Endothelial cell of umbilical vein (primary cell): ENCODE results near the gene KCTD13. TPM values are rescaled to one million over a fixed set of nuclear protein-coding genes. Genes with fewer than 3 reads are reported as not detected.

Experiments
- BruUV-seq: library from RNA; stranded (reverse); fragments of 400-500 nt; replicated peaks from 2 replicates; lab custom pipeline; 2021; lab: Mats Ljungman, UMichigan
- CTCF ChIA-PET: fragments of 300-600, 350-600 bp; sonication (Branson Sonifier 250); formaldehyde crosslinking; loops from one replicate; lab custom pipeline; 2021; ENCODE audit warnings: antibody characterized with exemption, inconsistent platforms; lab: Charles Lee
- POLR2A ChIA-PET: fragments of 300-600, 350-600 bp; sonication (Branson Sonifier 250); formaldehyde crosslinking; loops from one replicate; lab custom pipeline; 2021; ENCODE audit warnings: antibody characterized with exemption, inconsistent platforms; lab: Charles Lee
- DNase-seq: peaks from one replicate; pipeline ENCODE4 v3.0.0-alpha.2; 2011; ENCODE audit warnings: low read depth, low spot score
- FAIRE-seq: peaks from 2 replicates; lab custom pipeline; 2011; peaks lifted over from hg19 to GRCh38; lab: Jason Lieb, UNC
- H2AFZ ChIP-seq: 2 replicates; pipeline ENCODE4 v1.6.0; 2012; ENCODE audit warnings: low read depth, low read length, control low read depth, inconsistent platforms
- H3K27ac ChIP-seq: 2 replicates; pipeline ENCODE4 v1.5.1; 2011; ENCODE audit warnings: low read depth, mild to moderate bottlenecking, control low read depth, low read length, moderate library complexity; ENCODE audit not compliant: insufficient read depth
- H3K27me3 ChIP-seq, 2 experiments: 2 replicates each; pipeline versions ENCODE4 v1.6.0 to v1.6.1; 2011; ENCODE audit warnings: low read length in 2 of 2, mixed read lengths in 1 of 2; ENCODE audit not compliant: control insufficient read depth in 2 of 2, insufficient read depth in 2 of 2
- H3K36me3 ChIP-seq, 2 experiments: 2 replicates in 1 of 2; 3 replicates in 1 of 2; pipeline ENCODE4 v1.5.1; 2011; ENCODE audit warnings: low read length in 2 of 2, mild to moderate bottlenecking in 1 of 2, moderate library complexity in 1 of 2; ENCODE audit not compliant: control insufficient read depth in 2 of 2, insufficient read depth in 2 of 2; ENCODE audit errors: extremely low read depth in 1 of 2
- H3K4me1 ChIP-seq: 3 replicates; pipeline ENCODE4 v1.5.1; 2011; ENCODE audit warnings: mild to moderate bottlenecking, low read length; ENCODE audit not compliant: control insufficient read depth, insufficient read depth; ENCODE audit errors: extremely low read depth
- H3K4me2 ChIP-seq: 2 replicates; pipeline ENCODE4 v1.6.1; 2011; ENCODE audit warnings: low read length, control low read depth, mixed read lengths; ENCODE audit not compliant: insufficient read depth
- H3K4me3 ChIP-seq, 3 experiments: fragments of 200-600 bp in 1 of 3; sonication (generic), shearing (Covaris generic) in 1 of 3; replicated peaks in 1 of 3; 2 replicates each; pipeline ENCODE4 v1.5.1; 2011 to 2016; ENCODE audit warnings: control low read depth in 3 of 3, low read length in 3 of 3, mild to moderate bottlenecking in 2 of 3, inconsistent platforms in 1 of 3, low read depth in 1 of 3, moderate library complexity in 1 of 3; ENCODE audit not compliant: insufficient read depth in 1 of 3
- H3K79me2 ChIP-seq: 2 replicates; pipeline ENCODE4 v1.6.0; 2012; ENCODE audit warnings: low read length, inconsistent platforms; ENCODE audit not compliant: control insufficient read depth, insufficient read depth
- H3K9ac ChIP-seq: replicated peaks from 2 replicates; pipeline ENCODE3; 2011; ENCODE audit warnings: low read length, control low read depth; ENCODE audit not compliant: insufficient read depth; ENCODE audit errors: extremely low read depth
- H3K9me1 ChIP-seq: replicated peaks from 3 replicates; pipeline ENCODE4 v1.6.0; 2011; ENCODE audit warnings: mild to moderate bottlenecking, low read length; ENCODE audit not compliant: control insufficient read depth, insufficient read depth; ENCODE audit errors: extremely low read depth
- H3K9me3 ChIP-seq: replicated peaks from 2 replicates; pipeline ENCODE4 v1.5.1; 2012; ENCODE audit warnings: low read length, inconsistent platforms; ENCODE audit not compliant: control insufficient read depth, insufficient read depth
- H4K20me1 ChIP-seq: replicated peaks from 2 replicates; pipeline ENCODE3; 2011; ENCODE audit warnings: mild to moderate bottlenecking, low read length; ENCODE audit not compliant: control insufficient read depth, insufficient read depth; ENCODE audit errors: extremely low read depth
- CTCF ChIP-seq, 2 donors: IDR thresholded peaks; 1 replicate in 1 of 2; 2 replicates in 1 of 2; pipeline ENCODE4 v1.5.1; 2011; ENCODE audit warnings: low read length in 2 of 2, mild to moderate bottlenecking in 2 of 2, moderate library complexity in 2 of 2, control low read depth in 1 of 2, inconsistent platforms in 1 of 2, low read depth in 1 of 2; ENCODE audit not compliant: insufficient read depth in 1 of 2; ENCODE audit errors: extremely low read depth in 1 of 2
- EZH2 ChIP-seq: IDR thresholded peaks from 2 replicates; pipeline ENCODE4 v1.6.1; 2012; ENCODE audit warnings: borderline replicate concordance, low read depth, mild to moderate bottlenecking, moderate library complexity, low read length, inconsistent platforms; ENCODE audit not compliant: severe bottlenecking
- FOS ChIP-seq: IDR thresholded peaks from 2 replicates; pipeline ENCODE4 v1.6.1; 2011; ENCODE audit warnings: mild to moderate bottlenecking, low read length, moderate library complexity, borderline replicate concordance; ENCODE audit not compliant: insufficient read depth
- GATA2 ChIP-seq: IDR thresholded peaks from 2 replicates; pipeline ENCODE4 v1.7.0; 2011; ENCODE audit warnings: low read depth, mild to moderate bottlenecking, moderate library complexity, mixed read lengths, low read length; ENCODE audit not compliant: insufficient read length, insufficient read depth
- JUN ChIP-seq: IDR thresholded peaks from 2 replicates; pipeline ENCODE4 v1.6.1; 2011; ENCODE audit warnings: borderline replicate concordance, low read depth; ENCODE audit not compliant: insufficient read length, insufficient read depth
- MYC ChIP-seq: IDR thresholded peaks from one replicate; pipeline ENCODE4 v1.6.1; 2011; ENCODE audit warnings: mild to moderate bottlenecking, low read depth, low read length
- POLR2A ChIP-seq: IDR thresholded peaks from 2 replicates; pipeline ENCODE4 v1.6.1; 2012; ENCODE audit warnings: low read depth, mild to moderate bottlenecking, control low read depth, low read length
- POLR2AphosphoS5 ChIP-seq: IDR thresholded peaks from 2 replicates; pipeline ENCODE4 v1.6.1; 2012; ENCODE audit warnings: low read depth, mild to moderate bottlenecking, control low read depth, low read length, moderate library complexity; ENCODE audit not compliant: insufficient read depth
- dilution Hi-C: fragments of 300-500 bp; cut with MboI; formaldehyde crosslinking; loops from one replicate; pipeline ENCODE4 v1.15.0; 2019; ENCODE audit warnings: low sequenced_read_pairs; ENCODE audit not compliant: extremely low pct_ligation_motif_present
- intact Hi-C: fragments of 100-400 bp; cut with micrococcal nuclease; formaldehyde crosslinking; loops from one replicate; pipeline ENCODE4 v1.10.0; 2022
- polyA plus RNA-seq, 4 experiments: library from polyadenylated mRNA; depleted of rRNA in 3 of 4; stranded (reverse) in 3 of 4; unstranded in 1 of 4; fragments of >200 nt; gene quantifications; 2 replicates each; pipeline versions ENCODE4 v1.2.1 to v1.2.3, GENCODE V29; 2011 to 2012; ENCODE audit warnings: missing spikeins in 1 of 4
- total RNA-seq: library from RNA; stranded (reverse); gene quantifications from 2 replicates; pipeline ENCODE4 v1.2.3, GENCODE V29; 2021
- TF ChIP-seq, protein P1 (sequence below): IDR thresholded peaks from 2 replicates; pipeline ENCODE4 v1.6.1; 2011; ENCODE audit not compliant: insufficient read depth, insufficient read length

The KCTD13 gene
- total and polyA plus RNA-seq, 2 donors (not counting 3 experiments of a cell fraction or from before 2014, with no cell fraction given): 22.6 to 24.2 TPM

GRCh38 chr16:29968205-29968604, 42.2 kb upstream of the KCTD13 start:
- H3K27ac ChIP-seq: no peak overlapping the region
- FAIRE-seq: no peak

More at GRCh38 chr16:29968205-29968604, 42.2 kb upstream of the KCTD13 start:
- dilution Hi-C loops (no loop called here), intact Hi-C loops (no loop called here)
- BruUV-seq: no TSS peak
- H3K27me3 ChIP-seq: no peaks in the 10 kb centered on the region
- TF ChIP-seq, protein P1, sequence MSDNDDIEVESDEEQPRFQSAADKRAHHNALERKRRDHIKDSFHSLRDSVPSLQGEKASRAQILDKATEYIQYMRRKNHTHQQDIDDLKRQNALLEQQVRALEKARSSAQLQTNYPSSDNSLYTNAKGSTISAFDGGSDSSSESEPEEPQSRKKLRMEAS: no peak
- TF ChIP-seq JUN (no peak), CTCF (IDR thresholded peaks at IDR 0.05; ENCODE audit: extremely low read depth in 1 of 2, insufficient read depth in 1 of 2, low read depth in 1 of 2, low read length in 2 of 2) (no peak), MYC (no peak), GATA2 (no peak), POLR2A (no peak), FOS (no peak), EZH2 (no peak), POLR2AphosphoS5 (no peak)
- no peak overlapping the region for H3K4me3 ChIP-seq
- no peak for DNase-seq
- no peak overlapping the region for H3K4me2 ChIP-seq
- no peaks in the 10 kb centered on the region for H3K79me2 ChIP-seq
- no peak overlapping the region for H3K9ac ChIP-seq
- H3K36me3 ChIP-seq: peaks cover 5 to 10% of the 10 kb centered on the region in 2 experiments
- H3K9me1 ChIP-seq: no peaks in the 10 kb centered on the region
- CTCF ChIA-PET: no interaction called here
- H3K9me3 ChIP-seq: no peaks in the 10 kb centered on the region
- H3K4me1 ChIP-seq: no peaks in the 10 kb centered on the region
- POLR2A ChIA-PET: no interaction called here
- no peak overlapping the region for H2AFZ ChIP-seq
- no peaks in the 10 kb centered on the region for H4K20me1 ChIP-seq
